Endothelial cell of umbilical vein (primary cell): Measurements from ENCODE around the gene DPM2.

Source experiments
- CTCF ChIP-seq, 2 donors: IDR thresholded peaks; 1 replicate in 1 of 2; 2 replicates in 1 of 2; pipeline ENCODE4 v1.5.1; 2011; ENCODE audit warnings: low read length in 2 of 2, mild to moderate bottlenecking in 2 of 2, moderate library complexity in 2 of 2, control low read depth in 1 of 2, inconsistent platforms in 1 of 2, low read depth in 1 of 2; ENCODE audit not compliant: insufficient read depth in 1 of 2; ENCODE audit errors: extremely low read depth in 1 of 2
- EZH2 ChIP-seq: IDR thresholded peaks from 2 replicates; pipeline ENCODE4 v1.6.1; 2012; ENCODE audit warnings: borderline replicate concordance, low read depth, mild to moderate bottlenecking, moderate library complexity, low read length, inconsistent platforms; ENCODE audit not compliant: severe bottlenecking
- JUN ChIP-seq: IDR thresholded peaks from 2 replicates; pipeline ENCODE4 v1.6.1; 2011; ENCODE audit warnings: borderline replicate concordance, low read depth; ENCODE audit not compliant: insufficient read length, insufficient read depth

GRCh38 chr9:127942216-127943010, 4.8 kb upstream of the DPM2 start:
- TF ChIP-seq JUN (no peak), CTCF (IDR thresholded peaks at IDR 0.05; ENCODE audit: extremely low read depth in 1 of 2, insufficient read depth in 1 of 2, low read depth in 1 of 2, low read length in 2 of 2) (peak; percentile 88), EZH2 (no peak)
